Activated CD4-positive, alpha-beta T cell treated with anti-CD3 and anti-CD28 coated beads, Interleukin-2, amount 50 U/mL, for 48 hours (primary cell): ENCODE data around the gene FNDC4.

Source experiments
- DNase-seq, 2 experiments: peaks; one replicate each; pipeline ENCODE4 v3.0.0-alpha.2; 2020

The FNDC4 gene

DNA sequence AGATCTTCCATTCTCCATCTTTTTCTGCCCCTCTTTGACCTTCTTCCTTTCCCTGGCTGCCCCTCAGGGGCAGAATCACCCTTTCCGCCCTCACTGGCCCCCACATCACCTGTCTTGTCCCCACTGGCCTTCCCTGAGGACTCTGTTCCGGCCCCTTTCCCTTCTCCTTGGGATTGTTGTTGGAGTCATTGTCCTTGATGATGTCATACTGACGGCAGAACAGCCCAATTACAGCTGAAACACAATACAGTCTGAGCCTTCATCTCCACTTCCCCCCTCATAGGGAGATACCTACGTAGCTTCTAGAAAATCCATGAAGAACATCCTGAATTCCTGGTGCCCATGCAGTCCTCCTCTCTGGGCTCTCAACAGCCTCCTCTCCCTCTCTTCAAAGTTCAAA, 2.4 kb downstream of the FNDC4 start:
- no peak for DNase-seq

DNA sequence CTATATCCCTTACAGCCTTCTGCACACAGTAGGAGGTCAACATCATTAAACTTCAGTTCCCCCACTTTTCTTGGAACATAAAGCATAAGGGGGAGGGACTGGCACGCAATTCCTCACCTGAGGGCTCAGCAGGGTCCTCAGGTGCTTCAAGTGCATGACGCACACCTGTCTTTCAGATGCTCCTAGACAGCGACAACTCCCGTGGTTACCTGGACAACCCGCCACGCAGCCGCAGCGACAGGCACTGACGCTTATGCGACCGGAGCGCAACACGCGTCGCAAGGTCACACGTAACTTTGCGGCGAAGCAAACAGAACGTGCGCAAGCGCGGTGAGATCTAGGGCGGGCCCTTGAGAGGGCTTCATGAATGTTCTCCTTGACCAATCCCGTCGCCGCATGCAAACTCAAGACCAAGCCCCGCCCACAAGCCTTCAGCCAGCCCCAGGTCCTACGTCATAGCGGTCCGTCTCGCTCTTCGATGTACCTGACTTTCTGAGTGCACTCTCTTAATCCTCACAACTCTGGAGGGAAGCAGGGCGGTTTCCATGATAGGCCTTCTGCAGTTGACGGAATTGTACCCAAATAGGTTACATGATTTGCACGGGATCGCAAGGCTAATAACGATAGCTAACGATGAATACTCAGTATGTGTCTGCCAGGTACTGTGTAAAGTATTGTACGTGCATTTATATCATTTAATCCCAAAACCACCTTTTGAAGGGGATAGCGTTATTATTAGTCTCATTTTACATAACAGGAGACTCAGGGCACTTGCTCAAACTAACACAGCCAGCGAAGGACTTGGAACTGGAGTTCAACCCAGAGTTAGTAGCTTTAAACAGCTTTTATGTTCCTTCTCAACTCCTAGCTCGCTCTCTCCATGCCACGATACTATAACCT, 5.3 kb downstream of the FNDC4 start, which contains the start of gene IFT172:
Gene IFT172, minus strand, starts transcription at position 246 of the 900 bp plus-strand sequence. Its CDS starts 90 bp downstream, at position 156.
- DNase-seq: peak; percentile 99

DNA sequence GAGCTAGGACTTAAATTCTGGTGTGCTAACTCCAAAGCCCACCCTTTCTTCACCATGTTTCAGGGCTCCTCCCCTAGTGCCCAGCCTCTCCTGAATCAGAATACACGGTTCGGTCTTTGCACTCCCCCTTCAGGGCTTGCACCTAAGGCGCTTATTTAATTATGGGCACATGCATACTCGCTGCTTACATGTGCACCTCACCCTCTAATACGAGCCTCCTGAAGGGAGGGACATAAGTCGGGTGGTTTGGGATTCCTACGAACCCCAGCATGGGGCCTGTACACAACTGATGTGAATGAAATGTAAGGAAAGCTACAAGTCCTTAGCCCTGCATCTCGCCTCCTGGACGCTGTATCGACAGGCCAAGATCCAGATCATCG, 5.9 kb downstream of the FNDC4 start:
- DNase-seq: no peak

DNA sequence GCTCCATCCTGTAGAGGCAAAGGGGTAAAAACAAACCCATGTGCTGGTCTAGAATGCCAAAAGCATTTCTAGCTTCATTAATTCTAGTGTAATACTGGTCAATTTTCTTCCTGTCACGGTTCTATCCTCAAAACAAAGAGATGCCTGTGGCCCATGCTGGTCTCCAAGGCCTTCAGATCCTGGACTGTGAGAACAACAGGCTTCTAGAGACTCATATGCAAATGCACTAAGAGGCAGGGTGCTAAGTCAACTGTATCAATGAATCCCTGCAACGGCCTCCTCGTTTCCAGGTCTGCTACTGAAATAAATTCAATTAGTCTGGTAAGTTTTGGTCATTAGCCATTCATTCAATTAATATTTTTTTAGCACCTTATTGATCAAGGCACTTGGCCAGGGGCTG, 9.5 kb downstream of the FNDC4 start:
- DNase-seq: no peak

DNA sequence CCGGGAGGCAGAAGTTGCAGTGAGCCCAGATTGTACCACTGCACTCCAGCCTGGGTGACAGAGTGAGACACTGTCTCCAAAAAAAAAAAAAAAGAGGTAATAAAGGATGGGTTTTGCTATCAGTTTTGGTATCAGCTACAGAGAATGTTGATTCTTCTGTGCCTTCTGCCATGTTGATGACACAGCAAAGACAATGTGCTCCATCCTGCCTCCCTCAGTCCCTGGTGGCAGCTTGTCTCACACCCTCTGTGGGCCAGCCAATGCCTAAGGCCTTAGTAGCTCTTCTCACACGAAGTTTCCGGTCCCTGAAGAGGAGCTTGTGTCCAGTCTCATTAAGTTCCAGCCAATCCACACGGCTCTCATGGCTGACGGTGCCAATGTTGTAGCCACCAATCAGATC, 23.0 kb downstream of the FNDC4 start:
- no peak for DNase-seq

DNA sequence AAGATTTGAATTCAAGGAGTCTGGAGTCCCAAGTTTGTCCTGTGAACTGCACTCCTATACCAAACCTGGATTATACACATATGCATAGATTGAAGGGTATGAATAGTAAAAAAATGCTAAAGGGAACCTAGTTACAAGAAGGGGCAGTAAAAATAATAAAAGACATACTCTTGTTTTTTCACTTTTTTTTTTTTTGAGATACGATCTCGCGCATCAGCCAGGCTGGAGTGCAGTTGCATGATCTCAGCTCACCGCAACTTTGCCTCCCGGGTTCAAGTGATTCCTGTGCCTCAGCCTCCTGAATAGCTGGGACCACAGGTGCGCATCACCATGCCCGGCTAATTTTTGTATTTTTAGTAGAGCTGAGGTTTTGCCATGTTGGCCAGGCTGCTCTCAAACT, 30.6 kb downstream of the FNDC4 start:
- DNase-seq: no peak

DNA sequence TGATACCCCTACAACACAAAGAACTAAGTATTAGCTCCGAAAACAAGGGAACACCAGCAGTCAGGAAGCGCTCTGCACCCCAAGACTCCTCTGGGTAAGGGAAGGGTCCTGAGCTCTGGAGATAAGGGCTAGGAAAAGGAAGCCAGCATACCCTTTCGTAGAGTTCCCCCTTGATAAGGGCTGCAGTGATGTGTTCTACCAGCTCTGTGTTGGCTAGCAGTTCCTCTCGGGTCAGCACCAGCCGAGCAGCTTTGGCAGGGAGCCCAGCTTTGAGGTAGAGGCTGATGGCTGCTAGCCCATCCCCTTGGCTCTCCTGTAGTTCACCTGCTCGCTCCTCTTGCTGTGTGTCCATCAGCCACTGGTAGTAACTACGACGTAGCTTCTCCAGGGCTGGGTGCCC, 33.9 kb downstream of the FNDC4 start:
- DNase-seq: no peak

DNA sequence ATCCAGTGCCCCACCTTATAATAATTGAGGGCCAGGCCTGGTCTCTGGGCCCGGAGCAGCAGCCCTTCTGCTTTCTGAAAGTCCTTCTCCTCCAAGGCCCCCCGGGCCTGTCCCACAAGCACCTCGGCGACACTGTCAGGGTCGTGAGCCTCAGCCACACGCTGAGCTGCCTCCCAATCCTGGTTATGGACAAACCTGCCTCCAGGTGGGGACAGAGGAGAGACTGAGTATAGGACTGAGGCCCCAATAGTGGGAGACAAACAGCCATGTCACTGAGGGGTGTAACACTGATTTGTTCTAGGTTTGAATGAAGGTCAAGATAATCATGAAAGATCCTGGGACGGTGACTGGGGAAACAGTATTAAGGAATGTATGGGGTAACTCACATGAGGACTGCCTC, 41.0 kb downstream of the FNDC4 start:
- DNase-seq: no peak

DNA sequence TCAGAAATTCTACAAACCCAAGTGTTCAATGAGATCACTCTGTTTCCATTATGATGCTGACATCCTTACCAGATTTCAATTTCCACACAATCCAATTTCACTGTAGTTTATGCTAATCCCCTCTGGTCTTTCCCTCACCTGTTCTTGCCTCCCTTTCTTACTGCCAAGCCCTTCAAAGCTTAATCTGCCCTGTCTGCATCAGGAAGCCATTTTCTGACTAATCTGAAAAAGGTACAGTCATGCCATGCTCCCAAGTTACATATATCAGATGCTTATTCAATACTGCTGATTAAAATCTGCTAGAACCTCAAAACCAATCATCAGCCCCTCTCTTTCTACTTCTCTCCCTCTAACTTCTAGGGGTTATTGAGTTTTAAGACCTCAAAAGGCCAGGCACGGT, 43.9 kb downstream of the FNDC4 start:
- DNase-seq: no peak

DNA sequence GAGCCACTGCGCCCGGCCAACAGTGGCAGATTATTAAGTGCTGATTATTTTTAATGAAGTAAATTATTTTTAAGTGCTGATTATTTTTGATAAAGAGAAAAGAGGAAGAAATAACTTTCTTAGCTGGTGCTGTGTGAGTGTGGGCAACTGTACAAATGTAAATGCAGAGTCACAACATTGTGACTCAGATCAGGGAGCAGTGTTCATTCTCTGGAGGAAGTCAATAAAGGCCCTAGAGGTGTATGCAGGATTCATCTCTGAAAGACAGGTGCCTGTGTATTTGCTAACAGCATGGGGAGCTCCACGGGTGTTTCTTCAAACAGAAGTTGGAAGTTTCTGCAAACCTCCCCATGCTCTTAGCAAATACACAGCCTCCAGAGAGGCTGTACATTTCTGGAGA, 46.6 kb downstream of the FNDC4 start:
- no peak for DNase-seq

DNA sequence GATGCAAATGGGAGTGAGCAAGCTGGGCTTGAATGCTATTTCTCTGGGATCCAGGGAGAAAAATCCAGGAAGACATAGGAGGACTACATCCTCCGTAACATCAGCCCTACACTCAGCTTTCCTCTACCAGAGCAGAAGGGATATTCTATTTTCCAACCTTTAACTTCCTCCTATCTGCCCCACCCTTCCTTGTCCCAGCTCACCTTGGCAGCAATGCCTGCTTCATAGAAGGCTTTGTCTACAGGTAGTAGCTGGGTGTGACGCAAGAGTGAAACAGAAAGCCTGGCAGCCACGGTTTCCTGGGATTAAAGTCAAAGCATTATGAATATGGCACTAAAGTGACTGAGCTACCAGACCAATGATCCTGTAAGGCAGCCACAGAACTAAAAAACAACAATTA, 48.9 kb downstream of the FNDC4 start:
- DNase-seq: no peak

DNA sequence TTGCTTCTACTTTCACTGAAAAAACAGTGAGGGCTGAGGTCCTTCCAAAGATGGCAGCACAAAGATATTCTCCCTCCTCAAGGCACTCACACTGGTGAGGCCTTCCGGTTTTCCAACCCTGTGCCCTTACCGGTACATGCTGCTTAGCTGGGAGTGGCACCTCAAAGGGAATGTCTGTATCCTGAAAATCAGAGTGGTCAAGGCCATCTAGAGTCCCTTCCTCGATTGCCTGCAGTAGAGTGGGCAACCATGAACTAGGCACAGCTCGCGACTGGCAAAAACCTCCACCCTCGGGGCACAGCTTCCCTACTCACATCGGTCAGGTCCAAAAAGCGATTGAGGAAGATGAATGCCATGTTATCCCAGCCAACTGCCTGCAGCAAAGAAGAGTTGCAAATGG, 49.4 kb downstream of the FNDC4 start:
- no peak for DNase-seq

DNA sequence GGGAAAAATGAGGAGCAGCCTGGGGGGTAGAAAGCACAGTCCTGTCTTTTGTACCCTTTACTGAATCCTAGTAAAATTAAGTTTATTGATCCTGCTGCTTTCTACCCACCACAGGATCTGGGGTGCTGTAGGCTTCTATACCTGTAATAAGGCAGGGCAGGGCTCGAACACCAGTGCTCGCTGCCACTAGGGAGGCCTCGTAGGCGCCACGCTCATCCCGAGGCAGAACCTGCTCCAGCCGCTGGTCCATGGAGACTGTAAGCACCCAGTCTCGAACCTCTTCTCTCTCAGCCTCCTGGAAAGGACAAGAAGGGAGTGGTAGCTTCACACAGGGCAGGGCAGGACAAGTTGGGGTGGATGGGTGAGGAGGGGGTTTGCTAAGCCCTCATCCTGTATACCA, 49.8 kb downstream of the FNDC4 start:
- no peak for DNase-seq

DNA sequence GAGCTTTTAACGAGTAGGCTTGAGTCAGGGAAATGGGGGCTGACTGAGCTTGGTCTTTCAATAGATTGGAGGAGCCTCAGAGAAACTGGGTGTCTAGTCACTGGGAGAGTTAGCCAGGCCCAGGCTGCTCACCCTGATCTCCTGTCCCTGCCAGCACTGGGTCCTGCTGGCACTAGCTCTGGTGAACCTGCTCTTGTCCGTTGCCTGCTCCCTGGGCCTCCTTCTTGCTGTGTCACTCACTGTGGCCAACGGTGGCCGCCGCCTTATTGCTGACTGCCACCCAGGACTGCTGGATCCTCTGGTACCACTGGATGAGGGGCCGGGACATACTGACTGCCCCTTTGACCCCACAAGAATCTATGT, 52.1 kb downstream of the FNDC4 start:
- DNase-seq: no peak

DNA sequence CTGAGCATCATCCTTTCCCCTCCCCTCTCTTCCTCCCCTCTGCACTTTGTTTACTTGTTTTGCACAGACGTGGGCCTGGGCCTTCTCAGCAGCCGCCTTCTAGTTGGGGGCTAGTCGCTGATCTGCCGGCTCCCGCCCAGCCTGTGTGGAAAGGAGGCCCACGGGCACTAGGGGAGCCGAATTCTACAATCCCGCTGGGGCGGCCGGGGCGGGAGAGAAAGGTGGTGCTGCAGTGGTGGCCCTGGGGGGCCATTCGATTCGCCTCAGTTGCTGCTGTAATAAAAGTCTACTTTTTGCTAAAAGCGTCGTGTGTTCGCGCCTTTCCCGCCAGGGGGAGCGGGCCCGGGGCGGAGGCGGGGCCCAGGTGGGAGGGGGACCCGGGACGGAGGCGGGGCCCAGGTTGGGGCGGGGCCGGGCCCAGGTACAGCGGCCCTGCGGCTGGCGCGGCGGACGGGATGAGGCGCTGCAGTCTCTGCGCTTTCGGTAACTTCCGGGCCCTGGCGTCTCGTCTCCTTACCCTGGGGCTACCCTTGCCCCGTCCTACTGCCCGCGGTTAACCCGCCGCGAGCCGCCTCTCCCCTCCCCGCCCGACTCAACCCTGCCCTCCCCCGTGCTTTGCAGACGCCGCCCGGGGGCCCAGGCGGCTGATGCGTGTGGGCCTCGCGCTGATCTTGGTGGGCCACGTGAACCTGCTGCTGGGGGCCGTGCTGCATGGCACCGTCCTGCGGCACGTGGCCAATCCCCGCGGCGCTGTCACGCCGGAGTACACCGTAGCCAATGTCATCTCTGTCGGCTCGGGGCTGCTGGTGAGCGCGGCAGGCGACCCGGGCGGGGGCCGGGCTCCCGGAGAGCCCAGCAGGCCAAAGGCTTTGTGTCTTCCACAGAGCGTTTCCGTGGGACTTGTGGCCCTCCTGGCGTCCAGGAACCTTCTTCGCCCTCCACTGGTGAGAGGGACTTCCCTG, 52.8 kb downstream of the FNDC4 start, which contains the start of gene KRTCAP3:
Gene KRTCAP3, plus strand, starts transcription at position 424 of the 962 bp plus-strand sequence. Its CDS starts 32 bp downstream, at position 456.
- peak; percentile 34 to 41 for DNase-seq
